ENCODE data around the gene TRIM41. TPM values are rescaled to one million over a fixed set of nuclear protein-coding genes. Genes with fewer than 3 reads are reported as not detected.

The TRIM41 gene
- total RNA-seq, 2 donors from 2014 or later, result 16.9 to 28.3 TPM

GRCh38 chr5:181186022-181186421, 37.1 kb upstream of the TRIM41 start:
- H3K9me3 ChIP-seq, result no peaks in the 10 kb centered on the region
- H3K4me3 ChIP-seq, result no peak overlapping the region
- no peaks in the 10 kb centered on the region for H3K4me1 ChIP-seq (replicated peaks)
- intact Hi-C loops (cut with DNase I), result loop anchor here (10.0 kb wide), 1 partner anchor 321 kb away; the partner anchor contains the start of gene ZFP62
- DNase-seq (ENCODE audit: low spot score), result no peak
- no peak overlapping the region for H3K27ac ChIP-seq
- no peaks in the 10 kb centered on the region for H3K36me3 ChIP-seq
- no peaks in the 10 kb centered on the region for H3K27me3 ChIP-seq (replicated peaks; ENCODE audit: insufficient read depth)
- TF ChIP-seq, protein P1, sequence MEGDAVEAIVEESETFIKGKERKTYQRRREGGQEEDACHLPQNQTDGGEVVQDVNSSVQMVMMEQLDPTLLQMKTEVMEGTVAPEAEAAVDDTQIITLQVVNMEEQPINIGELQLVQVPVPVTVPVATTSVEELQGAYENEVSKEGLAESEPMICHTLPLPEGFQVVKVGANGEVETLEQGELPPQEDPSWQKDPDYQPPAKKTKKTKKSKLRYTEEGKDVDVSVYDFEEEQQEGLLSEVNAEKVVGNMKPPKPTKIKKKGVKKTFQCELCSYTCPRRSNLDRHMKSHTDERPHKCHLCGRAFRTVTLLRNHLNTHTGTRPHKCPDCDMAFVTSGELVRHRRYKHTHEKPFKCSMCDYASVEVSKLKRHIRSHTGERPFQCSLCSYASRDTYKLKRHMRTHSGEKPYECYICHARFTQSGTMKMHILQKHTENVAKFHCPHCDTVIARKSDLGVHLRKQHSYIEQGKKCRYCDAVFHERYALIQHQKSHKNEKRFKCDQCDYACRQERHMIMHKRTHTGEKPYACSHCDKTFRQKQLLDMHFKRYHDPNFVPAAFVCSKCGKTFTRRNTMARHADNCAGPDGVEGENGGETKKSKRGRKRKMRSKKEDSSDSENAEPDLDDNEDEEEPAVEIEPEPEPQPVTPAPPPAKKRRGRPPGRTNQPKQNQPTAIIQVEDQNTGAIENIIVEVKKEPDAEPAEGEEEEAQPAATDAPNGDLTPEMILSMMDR (IDR thresholded peaks at IDR 0.05), result no peak
- TF ChIP-seq POLR2A (IDR thresholded peaks at IDR 0.05) (no peak), POLR2AphosphoS5 (IDR thresholded peaks at IDR 0.05) (no peak)
- WGBS, result 83% methylated on average over 6 of the region's 6 CpGs

- intact Hi-C loops (cut with DNase I), result loop anchor here (10.0 kb wide), 1 partner anchor 322 kb away; the partner anchor contains the start of gene ZFP62
- no peak overlapping the region for H3K27ac ChIP-seq
- no peak overlapping the region for H3K4me3 ChIP-seq
- no peaks in the 10 kb centered on the region for H3K27me3 ChIP-seq (replicated peaks; ENCODE audit: insufficient read depth)
- TF ChIP-seq POLR2AphosphoS5 (IDR thresholded peaks at IDR 0.05) (no peak), POLR2A (IDR thresholded peaks at IDR 0.05) (no peak)
- TF ChIP-seq, protein P1 (IDR thresholded peaks at IDR 0.05), result no peak
- WGBS, result 52% methylated on average over 8 of the region's 8 CpGs
- no peak for DNase-seq (ENCODE audit: low spot score)
- no peaks in the 10 kb centered on the region for H3K9me3 ChIP-seq
- no peaks in the 10 kb centered on the region for H3K36me3 ChIP-seq
- no peaks in the 10 kb centered on the region for H3K4me1 ChIP-seq (replicated peaks)
Measured at GRCh38 chr5:181186986-181187499, 36.0 kb upstream of the TRIM41 start.

GRCh38 chr5:181187500-181188213, 35.4 kb upstream of the TRIM41 start:
- Histone ChIP-seq H3K4me3 (peak overlapping the region; percentile 62 to 90), H3K9me3 (no peaks in the 10 kb centered on the region), H3K27ac (peak overlapping the region; percentile 86 to 95), H3K27me3 (replicated peaks; ENCODE audit: insufficient read depth) (no peaks in the 10 kb centered on the region), H3K36me3 (no peaks in the 10 kb centered on the region), H3K4me1 (replicated peaks) (no peaks in the 10 kb centered on the region)
- 4% methylated on average over 37 of the region's 37 CpGs for WGBS
- TF ChIP-seq, protein P1 (IDR thresholded peaks at IDR 0.05), result no peak
- peak; percentile 10 for TF ChIP-seq POLR2A (IDR thresholded peaks at IDR 0.05)
- TF ChIP-seq POLR2AphosphoS5 (IDR thresholded peaks at IDR 0.05), result peak; percentile 74
- intact Hi-C loops (cut with DNase I), result loop anchor here (1.0 to 10.0 kb wide), 2 partner anchors 31 to 323 kb away; partner anchors contain the start of gene ZFP62
- DNase-seq (ENCODE audit: low spot score), result peak; percentile 74

DNA sequence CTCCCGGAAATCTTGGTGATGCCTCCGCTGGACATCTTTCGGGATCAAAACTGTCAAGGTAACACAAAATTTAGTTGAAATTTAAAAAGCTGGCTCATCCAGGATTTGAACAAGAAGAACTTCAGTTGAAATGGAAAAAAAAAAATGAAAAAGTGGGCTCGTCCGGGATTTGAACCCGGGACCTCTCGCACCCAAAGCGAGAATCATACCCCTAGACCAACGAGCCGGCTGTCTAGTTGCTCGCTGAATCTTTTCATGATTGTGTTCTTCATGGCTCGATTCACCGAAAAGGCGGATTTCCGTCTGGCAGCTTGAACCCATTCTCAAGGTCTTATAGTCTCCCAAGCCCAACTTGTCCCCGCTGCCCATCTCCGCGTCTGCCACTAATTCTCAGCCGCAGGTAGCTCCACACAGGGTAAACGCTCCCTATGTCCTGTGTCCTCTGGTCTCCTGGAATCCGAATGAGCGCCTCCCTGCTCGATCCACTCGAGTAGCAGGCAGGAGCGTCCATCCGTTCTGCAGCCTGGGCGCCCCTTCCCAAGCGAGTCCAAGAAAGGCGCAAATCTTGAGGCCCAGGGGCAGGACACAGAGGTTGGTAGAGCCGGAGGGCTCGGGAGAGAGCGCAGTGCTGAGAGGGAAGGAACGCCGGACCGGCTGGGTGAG, 34.2 kb upstream of the TRIM41 start:
- H3K27me3 ChIP-seq (replicated peaks; ENCODE audit: insufficient read depth), result no peaks in the 10 kb centered on the region
- TF ChIP-seq POLR2A (IDR thresholded peaks at IDR 0.05), result no peak
- peak; percentile 74 for TF ChIP-seq POLR2AphosphoS5 (IDR thresholded peaks at IDR 0.05)
- no peaks in the 10 kb centered on the region for H3K9me3 ChIP-seq
- DNase-seq (ENCODE audit: low spot score), result peak; percentile 83
- peak overlapping the region; percentile 62 to 90 for H3K4me3 ChIP-seq
- under 1% methylated on average over 34 of the region's 35 CpGs for WGBS
- no peaks in the 10 kb centered on the region for H3K36me3 ChIP-seq
- H3K4me1 ChIP-seq (replicated peaks), result peaks cover 7% of the 10 kb centered on the region
- intact Hi-C loops (cut with DNase I), result loop anchor here (1.0 to 10.0 kb wide), 2 partner anchors 29 to 324 kb away; partner anchors contain the start of gene ZFP62
- peak overlapping the region; percentile 86 to 95 for H3K27ac ChIP-seq

DNA sequence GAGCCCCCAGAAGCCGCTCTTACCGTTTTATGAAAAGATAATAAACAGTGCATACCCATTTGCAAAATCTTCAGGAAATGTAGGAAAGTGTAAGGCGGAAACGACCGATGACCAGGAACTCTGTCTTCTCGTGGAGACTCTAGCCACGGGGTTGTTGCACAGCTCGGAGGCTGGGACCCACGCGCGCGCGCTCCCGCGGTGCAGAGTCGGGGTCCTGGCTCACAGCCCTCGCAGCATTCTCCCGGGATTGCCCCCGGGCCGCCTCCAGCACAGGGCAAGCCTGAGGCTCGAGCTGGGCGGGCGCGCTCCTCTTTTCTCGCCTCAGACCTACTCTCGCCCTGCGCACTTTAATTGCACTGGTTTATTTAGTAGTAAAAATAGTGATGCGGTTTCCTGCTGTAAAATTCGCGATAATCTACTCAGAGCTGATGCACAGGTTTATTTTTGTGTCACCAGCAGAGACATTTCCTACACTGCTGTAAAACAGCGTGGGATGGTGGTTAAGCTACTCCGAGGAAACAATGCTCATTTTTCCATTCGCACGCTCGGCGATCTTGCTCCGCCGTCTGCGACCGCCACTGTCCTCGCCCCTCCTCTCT, 33.6 kb upstream of the TRIM41 start:
- Histone ChIP-seq H3K27me3 (replicated peaks; ENCODE audit: insufficient read depth) (no peaks in the 10 kb centered on the region), H3K4me3 (peak overlapping the region; percentile 62 to 90), H3K9me3 (no peaks in the 10 kb centered on the region), H3K36me3 (no peaks in the 10 kb centered on the region), H3K4me1 (replicated peaks) (peaks cover 7% of the 10 kb centered on the region), H3K27ac (peak overlapping the region; percentile 86 to 95)
- intact Hi-C loops (cut with DNase I), result loop anchor here (10.0 kb wide), 1 partner anchor 325 kb away; the partner anchor contains the start of gene ZFP62
- 0% methylated on average over 41 of the region's 41 CpGs for WGBS
- TF ChIP-seq, protein P1 (IDR thresholded peaks at IDR 0.05), result no peak
- no peak for TF ChIP-seq POLR2A (IDR thresholded peaks at IDR 0.05)
- no peak for TF ChIP-seq POLR2AphosphoS5 (IDR thresholded peaks at IDR 0.05)
- DNase-seq (ENCODE audit: low spot score), result no peak

Data from prostate gland (tissue), 2 donors.